Mononuclear cell (primary cell): ENCODE measurements around the gene MRGPRX2. TPM values are rescaled to one million over a fixed set of nuclear protein-coding genes. Genes with fewer than 3 reads are reported as not detected.

ENCODE experiments used
- H3K27me3 ChIP-seq: 2 replicates; pipeline ENCODE4 v1.6.0; 2011; ENCODE audit warnings: low read length, control low read depth; ENCODE audit not compliant: insufficient read depth
- H3K4me1 ChIP-seq: 2 replicates; pipeline ENCODE4 v1.5.1; 2011; ENCODE audit warnings: mild to moderate bottlenecking, low read length, control low read depth; ENCODE audit not compliant: insufficient read depth
- H3K4me3 ChIP-seq: 2 replicates; pipeline ENCODE4 v1.5.1; 2011; ENCODE audit warnings: mild to moderate bottlenecking, low read length, moderate library complexity
- H3K9me3 ChIP-seq: 2 replicates; pipeline ENCODE4 v1.5.1; 2011; ENCODE audit warnings: low read depth, mild to moderate bottlenecking, control low read depth, low read length
- total RNA-seq: library from RNA; depleted of rRNA; stranded (reverse); fragments of >200 nt; gene quantifications from one replicate; pipeline ENCODE4 v1.2.3, GENCODE V29; 2012

Gene MRGPRX2
- total RNA-seq, 1 donor = not detected

DNA sequence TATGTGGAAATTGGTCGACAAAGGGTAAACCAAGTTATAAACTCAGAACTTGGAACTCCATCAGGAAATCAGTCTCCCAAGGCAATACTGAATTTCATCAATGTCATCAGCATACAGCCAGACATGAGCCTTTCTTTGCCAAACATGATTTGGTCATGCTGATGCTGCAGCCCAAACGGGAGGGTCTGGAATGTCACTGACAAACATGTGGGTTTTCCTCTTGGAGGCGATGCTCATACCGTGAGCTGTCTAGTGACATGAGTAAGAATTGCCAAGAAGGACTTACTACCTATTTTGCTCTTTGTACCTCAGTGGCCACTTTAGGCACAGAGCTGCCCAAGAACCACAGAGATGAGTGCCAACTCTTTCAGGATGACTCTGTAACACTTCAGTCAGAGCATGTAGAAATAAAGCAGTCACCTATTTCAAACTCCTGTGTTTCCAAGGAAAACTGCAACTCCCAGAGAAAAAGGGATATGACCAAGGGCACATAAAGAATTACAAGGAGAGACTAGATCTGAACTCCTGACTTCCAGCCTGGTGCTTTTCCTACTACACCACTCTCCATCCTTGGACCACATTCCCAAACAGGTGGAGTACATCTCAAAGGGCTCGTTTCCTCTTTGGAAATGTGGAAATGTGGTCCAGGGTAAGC, 24.3 kb upstream of the MRGPRX2 start:
- Histone ChIP-seq H3K9me3 (no peaks in the 10 kb centered on the region), H3K27me3 (no peaks in the 10 kb centered on the region), H3K4me1 (no peaks in the 10 kb centered on the region), H3K4me3 (no peak overlapping the region)

DNA sequence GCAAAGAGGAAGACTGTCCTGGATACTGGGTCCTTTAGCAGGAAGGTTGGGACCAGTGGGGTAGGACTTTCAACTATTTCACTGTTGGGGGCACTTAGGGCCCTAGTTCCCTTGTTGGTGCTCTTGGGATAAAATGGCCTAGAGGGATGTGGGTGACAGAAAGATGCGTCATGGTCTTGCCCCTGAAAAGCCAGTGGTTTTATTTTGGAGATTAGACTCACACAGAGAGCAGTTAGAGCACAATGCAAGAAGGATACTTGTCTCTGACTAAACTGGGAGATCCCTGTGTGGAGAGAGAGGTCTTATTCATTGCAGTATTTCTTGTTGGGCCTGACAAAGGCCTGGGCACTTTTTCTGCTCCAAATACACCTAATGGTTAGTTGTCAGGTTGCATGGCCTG, 22.6 kb upstream of the MRGPRX2 start:
- H3K9me3 ChIP-seq = no peaks in the 10 kb centered on the region

DNA sequence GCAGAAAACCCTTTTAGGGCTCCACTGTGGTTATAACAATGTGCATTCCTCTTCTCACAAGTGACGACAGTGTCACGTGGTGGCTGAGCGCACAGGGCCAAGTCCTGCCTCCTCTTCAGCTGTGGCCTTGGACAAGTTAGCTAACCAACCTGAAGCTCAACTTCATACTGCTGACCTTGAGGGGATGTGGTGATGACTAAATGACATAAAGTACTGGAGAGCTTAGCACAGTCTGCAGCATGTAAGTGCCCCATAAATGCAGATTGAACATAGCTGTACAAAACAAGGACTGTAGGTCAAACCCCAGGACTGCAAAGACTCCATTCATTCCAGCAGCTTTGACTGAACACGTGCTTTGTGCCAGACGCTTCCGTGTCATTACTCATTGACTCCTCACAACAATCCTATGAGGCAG, 20.1 kb upstream of the MRGPRX2 start:
- no peaks in the 10 kb centered on the region for H3K4me1 ChIP-seq
- no peaks in the 10 kb centered on the region for H3K27me3 ChIP-seq
- no peak overlapping the region for H3K4me3 ChIP-seq
- no peaks in the 10 kb centered on the region for H3K9me3 ChIP-seq

More for the DNA sequence above, 22.6 kb upstream of the MRGPRX2 start:
- Histone ChIP-seq H3K4me3 (no peak overlapping the region), H3K27me3 (no peaks in the 10 kb centered on the region), H3K4me1 (no peaks in the 10 kb centered on the region)

GRCh38 chr11:19079643-19080440, 19.3 kb upstream of the MRGPRX2 start:
- no peaks in the 10 kb centered on the region for H3K27me3 ChIP-seq
- no peak overlapping the region for H3K4me3 ChIP-seq
- no peaks in the 10 kb centered on the region for H3K9me3 ChIP-seq
- no peaks in the 10 kb centered on the region for H3K4me1 ChIP-seq

GRCh38 chr11:19077965-19078364, 17.4 kb upstream of the MRGPRX2 start:
- H3K4me3 ChIP-seq = no peak overlapping the region
- H3K27me3 ChIP-seq = no peaks in the 10 kb centered on the region
- H3K4me1 ChIP-seq = no peaks in the 10 kb centered on the region
- no peaks in the 10 kb centered on the region for H3K9me3 ChIP-seq

- no peaks in the 10 kb centered on the region for H3K27me3 ChIP-seq
Measured at GRCh38 chr11:19076744-19077589, 16.4 kb upstream of the MRGPRX2 start.

DNA sequence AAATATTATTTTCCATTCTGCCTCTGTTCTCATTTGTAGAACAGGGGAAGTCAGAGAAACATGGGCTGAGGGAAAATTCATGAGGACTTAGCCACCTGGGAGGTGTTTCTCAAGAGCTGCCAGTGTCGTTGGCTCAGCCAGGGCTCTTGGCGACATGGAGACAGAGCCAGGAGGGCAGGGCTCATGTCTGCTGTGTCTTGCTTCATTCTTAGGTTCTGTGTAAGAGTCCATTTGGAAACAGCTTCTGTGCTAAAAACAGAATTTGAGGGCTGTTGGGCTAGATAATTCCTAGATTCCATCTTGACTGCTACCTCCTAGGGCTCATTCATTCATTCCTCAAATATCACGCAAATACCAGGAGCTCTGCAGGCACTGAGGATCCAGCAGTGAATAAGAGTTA, 15.1 kb upstream of the MRGPRX2 start:
- Histone ChIP-seq H3K4me1 (peaks cover 4% of the 10 kb centered on the region), H3K27me3 (peaks cover under 1% of the 10 kb centered on the region), H3K9me3 (no peaks in the 10 kb centered on the region), H3K4me3 (no peak overlapping the region)

More at GRCh38 chr11:19076744-19077589, 16.4 kb upstream of the MRGPRX2 start:
- H3K9me3 ChIP-seq = no peaks in the 10 kb centered on the region
- H3K4me1 ChIP-seq = no peaks in the 10 kb centered on the region
- no peak overlapping the region for H3K4me3 ChIP-seq

DNA sequence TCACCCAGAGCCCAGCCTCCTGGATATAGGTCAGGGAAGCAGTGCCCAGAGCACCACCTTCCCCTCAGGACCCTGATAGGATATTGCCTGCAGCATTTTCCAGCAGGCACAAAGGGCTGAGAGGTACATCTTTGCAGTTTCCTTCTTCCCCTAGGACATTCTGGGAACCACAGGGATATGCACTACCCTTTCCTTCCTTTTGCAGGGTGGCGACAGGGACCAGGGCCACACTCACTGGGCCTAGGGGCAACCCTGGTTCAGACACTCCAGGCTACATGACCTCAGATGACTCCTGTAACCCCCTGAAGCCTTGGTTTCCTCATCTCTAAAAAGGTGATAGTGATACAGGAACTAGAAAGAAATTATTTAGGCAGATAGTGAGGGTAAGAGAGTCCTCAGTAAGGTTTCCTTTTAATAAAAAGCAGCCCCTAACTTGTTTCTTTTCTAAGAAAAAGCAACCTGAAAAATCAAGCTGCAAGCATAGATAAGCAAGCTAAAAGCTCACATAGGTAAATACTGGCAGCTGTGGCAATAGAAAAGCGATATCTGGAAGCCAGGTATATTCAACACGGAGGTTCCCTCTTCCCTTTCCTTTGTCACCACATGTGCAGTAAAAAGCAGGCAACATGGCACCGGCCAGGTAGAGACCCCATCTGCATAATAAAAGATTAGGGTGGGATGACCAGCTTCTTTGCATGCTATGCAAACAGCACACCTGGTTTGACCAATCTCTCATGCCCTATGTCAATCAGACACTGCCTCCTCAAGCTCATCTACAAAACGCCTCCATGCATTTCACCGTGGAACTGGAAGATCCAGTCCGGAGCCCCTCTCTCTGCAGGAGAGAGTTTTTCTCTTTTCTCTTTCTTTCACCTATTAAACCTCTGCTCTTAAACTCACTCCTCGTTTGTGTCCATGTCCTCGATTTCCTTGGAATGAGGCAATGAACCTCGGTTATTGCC, 13.2 kb upstream of the MRGPRX2 start:
- Histone ChIP-seq H3K9me3 (no peaks in the 10 kb centered on the region), H3K4me3 (no peak overlapping the region), H3K4me1 (peaks cover 4% of the 10 kb centered on the region), H3K27me3 (peaks cover 9% of the 10 kb centered on the region)

GRCh38 chr11:19072464-19072863, 11.9 kb upstream of the MRGPRX2 start:
- H3K9me3 ChIP-seq = no peaks in the 10 kb centered on the region
- H3K4me1 ChIP-seq = peaks cover 4% of the 10 kb centered on the region
- H3K4me3 ChIP-seq = no peak overlapping the region
- H3K27me3 ChIP-seq = peaks cover 14% of the 10 kb centered on the region

DNA sequence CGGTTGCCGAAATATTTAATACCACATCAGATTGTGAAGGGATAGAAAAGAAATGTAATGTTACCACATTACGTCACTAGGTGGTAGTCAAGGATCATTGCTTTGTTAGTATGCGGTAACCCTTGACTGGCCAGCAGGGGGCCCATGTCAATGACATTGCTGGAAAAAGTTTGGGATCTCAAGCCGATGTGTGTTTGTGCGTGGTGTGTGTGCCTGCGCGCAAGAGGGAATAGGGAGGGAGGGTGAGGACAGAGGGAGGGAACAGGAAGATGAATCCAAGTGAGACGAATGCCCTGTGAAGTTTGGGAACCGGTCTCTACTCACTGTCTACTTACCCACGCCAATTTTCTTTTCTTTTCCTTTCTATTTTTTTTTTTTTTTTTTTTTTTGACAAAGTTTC, 10.7 kb upstream of the MRGPRX2 start:
- H3K4me1 ChIP-seq = peaks cover 4% of the 10 kb centered on the region
- H3K9me3 ChIP-seq = no peaks in the 10 kb centered on the region
- H3K27me3 ChIP-seq = peaks cover 23% of the 10 kb centered on the region
- H3K4me3 ChIP-seq = no peak overlapping the region

GRCh38 chr11:19059833-19060232, 684 bp downstream of the MRGPRX2 start:
- Histone ChIP-seq H3K4me3 (no peak overlapping the region), H3K27me3 (no peaks in the 10 kb centered on the region), H3K9me3 (no peaks in the 10 kb centered on the region), H3K4me1 (peaks cover 5% of the 10 kb centered on the region)

GRCh38 chr11:19055905-19056304, 4.6 kb downstream of the MRGPRX2 start:
- no peak overlapping the region for H3K4me3 ChIP-seq
- no peaks in the 10 kb centered on the region for H3K9me3 ChIP-seq
- H3K27me3 ChIP-seq = no peaks in the 10 kb centered on the region
- peaks cover 5% of the 10 kb centered on the region for H3K4me1 ChIP-seq

- no peaks in the 10 kb centered on the region for H3K27me3 ChIP-seq
- H3K4me3 ChIP-seq = no peak overlapping the region
- H3K4me1 ChIP-seq = no peaks in the 10 kb centered on the region
- H3K9me3 ChIP-seq = no peaks in the 10 kb centered on the region
Measured at GRCh38 chr11:19055016-19055415, 5.5 kb downstream of the MRGPRX2 start.

- H3K27me3 ChIP-seq = no peaks in the 10 kb centered on the region
- no peak overlapping the region for H3K4me3 ChIP-seq
- no peaks in the 10 kb centered on the region for H3K9me3 ChIP-seq
- H3K4me1 ChIP-seq = no peaks in the 10 kb centered on the region
Measured at GRCh38 chr11:19053909-19054308, 6.6 kb downstream of the MRGPRX2 start.
